ENCODE measurements around the gene GRK7.
"Not testable (repeated sequence)": the region's sequence is repeated elsewhere in the genome, so short reads cannot be mapped to it uniquely, and the experiment has no call there.

GRK7 gene

DNA sequence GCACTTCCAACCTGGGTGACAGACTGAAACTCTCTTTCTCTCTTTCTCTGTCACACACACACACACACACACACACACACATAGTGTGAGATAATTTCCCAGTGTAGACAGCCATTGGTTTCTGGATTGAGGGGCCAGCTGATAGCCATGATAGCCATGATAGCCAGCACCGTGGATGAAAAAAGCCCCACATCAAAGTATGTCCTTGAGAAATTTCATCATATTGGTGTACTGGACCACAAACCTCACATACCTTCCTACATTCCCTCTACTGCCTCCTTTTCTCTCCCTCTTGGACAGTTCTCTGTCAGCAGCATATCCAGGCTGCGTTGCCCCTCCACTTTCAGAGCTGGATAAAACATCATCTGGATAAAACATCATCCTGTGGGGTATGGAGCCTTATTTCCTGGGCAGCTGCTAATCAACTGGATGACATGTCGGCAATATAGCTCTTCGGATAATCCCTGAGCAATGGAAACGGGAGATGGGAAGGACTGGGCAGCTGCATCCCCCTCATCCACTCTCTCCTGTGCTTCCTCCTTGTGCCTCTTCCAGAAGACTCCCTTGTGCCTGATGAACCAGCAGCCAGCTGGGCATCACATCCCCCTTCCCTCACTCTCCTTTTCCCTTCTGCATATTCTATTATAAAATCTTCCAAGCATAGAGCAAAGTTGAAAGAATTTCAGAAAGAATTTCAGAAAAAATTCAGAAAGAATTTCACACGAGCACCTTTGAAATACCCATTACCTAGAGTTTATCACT, 39.3 kb downstream of the GRK7 start:
- H3K4me3 ChIP-seq (ENCODE audit: low read length, poor library complexity, severe bottlenecking): no peak overlapping the region
- no peak overlapping the region for H3K4me2 ChIP-seq (ENCODE audit: low read depth, low read length, poor library complexity, severe bottlenecking)
- H3K79me2 ChIP-seq (ENCODE audit: insufficient read depth, low read length): peaks cover 7% of the 10 kb centered on the region; the same call in 1 of the 2 replicates
- H3F3A ChIP-seq (ENCODE audit: low read depth): no peaks in the 10 kb centered on the region
- no peaks in the 10 kb centered on the region for H3K36me3 ChIP-seq (ENCODE audit: insufficient read depth, low read length)
- no peaks in the 10 kb centered on the region for H3K9me2 ChIP-seq (replicated peaks; ENCODE audit: low read depth, low read length)
- TF ChIP-seq EZH2phosphoT487 (IDR thresholded peaks at IDR 0.05; ENCODE audit: borderline replicate concordance): no peak
- TF ChIP-seq, protein P1, sequence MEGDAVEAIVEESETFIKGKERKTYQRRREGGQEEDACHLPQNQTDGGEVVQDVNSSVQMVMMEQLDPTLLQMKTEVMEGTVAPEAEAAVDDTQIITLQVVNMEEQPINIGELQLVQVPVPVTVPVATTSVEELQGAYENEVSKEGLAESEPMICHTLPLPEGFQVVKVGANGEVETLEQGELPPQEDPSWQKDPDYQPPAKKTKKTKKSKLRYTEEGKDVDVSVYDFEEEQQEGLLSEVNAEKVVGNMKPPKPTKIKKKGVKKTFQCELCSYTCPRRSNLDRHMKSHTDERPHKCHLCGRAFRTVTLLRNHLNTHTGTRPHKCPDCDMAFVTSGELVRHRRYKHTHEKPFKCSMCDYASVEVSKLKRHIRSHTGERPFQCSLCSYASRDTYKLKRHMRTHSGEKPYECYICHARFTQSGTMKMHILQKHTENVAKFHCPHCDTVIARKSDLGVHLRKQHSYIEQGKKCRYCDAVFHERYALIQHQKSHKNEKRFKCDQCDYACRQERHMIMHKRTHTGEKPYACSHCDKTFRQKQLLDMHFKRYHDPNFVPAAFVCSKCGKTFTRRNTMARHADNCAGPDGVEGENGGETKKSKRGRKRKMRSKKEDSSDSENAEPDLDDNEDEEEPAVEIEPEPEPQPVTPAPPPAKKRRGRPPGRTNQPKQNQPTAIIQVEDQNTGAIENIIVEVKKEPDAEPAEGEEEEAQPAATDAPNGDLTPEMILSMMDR (conservative IDR thresholded peaks at IDR 0.05; ENCODE audit: low read length): no peak
- no peaks in the 10 kb centered on the region for H3K27me3 ChIP-seq (ENCODE audit: insufficient read depth, low read length, poor library complexity, severe bottlenecking)
- no peak overlapping the region for H3K9ac ChIP-seq (ENCODE audit: low read depth, low read length, poor library complexity, severe bottlenecking)
- no peaks in the 10 kb centered on the region for H4K20me1 ChIP-seq (ENCODE audit: insufficient read depth, low read length, poor library complexity, severe bottlenecking)
- H3K4me1 ChIP-seq (ENCODE audit: insufficient read depth, low read length, poor library complexity, severe bottlenecking): peaks cover 16% of the 10 kb centered on the region
- H3K9me3 ChIP-seq (ENCODE audit: insufficient read depth, low read depth, low read length): no peaks in the 10 kb centered on the region
- no peak overlapping the region for H2AFZ ChIP-seq (ENCODE audit: low read length)

DNA sequence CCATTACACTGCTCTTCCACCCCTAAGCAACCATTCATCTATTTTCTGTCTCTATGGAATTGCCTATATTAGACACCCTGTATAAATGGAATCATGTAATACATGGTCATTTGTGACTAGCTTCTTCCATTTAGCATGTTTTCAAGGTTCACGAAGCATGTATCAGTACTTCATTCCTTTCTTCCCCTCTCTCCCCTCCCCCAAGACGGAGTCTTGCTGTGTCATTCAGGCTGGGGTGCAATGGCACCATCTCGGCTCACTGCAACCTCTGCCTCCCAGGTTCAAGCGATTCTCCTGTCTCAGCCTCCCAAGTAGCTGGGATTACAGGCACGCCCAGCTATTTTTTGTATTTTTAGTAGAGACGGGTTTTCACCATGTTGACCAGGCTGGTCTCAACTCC, 40.3 kb downstream of the GRK7 start:
- H3F3A ChIP-seq (ENCODE audit: low read depth); H2AFZ ChIP-seq (ENCODE audit: low read length); H3K27me3 ChIP-seq (ENCODE audit: insufficient read depth, low read length, poor library complexity, severe bottlenecking); H3K9ac ChIP-seq (ENCODE audit: low read depth, low read length, poor library complexity, severe bottlenecking); H3K9me2 ChIP-seq (replicated peaks; ENCODE audit: low read depth, low read length); H3K4me3 ChIP-seq (ENCODE audit: low read length, poor library complexity, severe bottlenecking); H3K4me2 ChIP-seq (ENCODE audit: low read depth, low read length, poor library complexity, severe bottlenecking); H3K36me3 ChIP-seq (ENCODE audit: insufficient read depth, low read length); H3K79me2 ChIP-seq (ENCODE audit: insufficient read depth, low read length); H3K9me3 ChIP-seq (ENCODE audit: insufficient read depth, low read depth, low read length); H3K4me1 ChIP-seq (ENCODE audit: insufficient read depth, low read length, poor library complexity, severe bottlenecking); H4K20me1 ChIP-seq (ENCODE audit: insufficient read depth, low read length, poor library complexity, severe bottlenecking): not testable (repeated sequence)

DNA sequence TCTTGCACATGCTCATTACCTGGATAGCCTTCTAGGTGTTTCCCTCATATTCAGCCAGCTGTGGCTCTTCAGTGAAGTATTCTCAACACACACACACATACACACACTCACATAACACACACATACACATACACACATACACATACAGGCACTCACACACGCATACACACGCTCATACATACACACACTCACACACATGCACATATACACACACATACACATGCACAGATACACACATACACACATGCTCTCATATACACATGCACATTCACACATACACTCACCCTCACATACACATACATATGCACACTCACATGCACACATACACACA, 41.2 kb downstream of the GRK7 start:
- H4K20me1 ChIP-seq (ENCODE audit: insufficient read depth, low read length, poor library complexity, severe bottlenecking): no peaks in the 10 kb centered on the region
- no peak overlapping the region for H3K9ac ChIP-seq (ENCODE audit: low read depth, low read length, poor library complexity, severe bottlenecking)
- H3K4me3 ChIP-seq (ENCODE audit: low read length, poor library complexity, severe bottlenecking): no peak overlapping the region
- H2AFZ ChIP-seq (ENCODE audit: low read length): no peak overlapping the region
- no peak for TF ChIP-seq EZH2phosphoT487 (IDR thresholded peaks at IDR 0.05; ENCODE audit: borderline replicate concordance)
- no peaks in the 10 kb centered on the region for H3K4me1 ChIP-seq (ENCODE audit: insufficient read depth, low read length, poor library complexity, severe bottlenecking)
- no peaks in the 10 kb centered on the region for H3K27me3 ChIP-seq (ENCODE audit: insufficient read depth, low read length, poor library complexity, severe bottlenecking)
- no peaks in the 10 kb centered on the region for H3K9me2 ChIP-seq (replicated peaks; ENCODE audit: low read depth, low read length)
- H3K36me3 ChIP-seq (ENCODE audit: insufficient read depth, low read length): no peaks in the 10 kb centered on the region
- no peak overlapping the region for H3K4me2 ChIP-seq (ENCODE audit: low read depth, low read length, poor library complexity, severe bottlenecking)
- H3K9me3 ChIP-seq (ENCODE audit: insufficient read depth, low read depth, low read length): no peaks in the 10 kb centered on the region
- no peaks in the 10 kb centered on the region for H3F3A ChIP-seq (ENCODE audit: low read depth)
- H3K79me2 ChIP-seq (ENCODE audit: insufficient read depth, low read length): no peaks in the 10 kb centered on the region

DNA sequence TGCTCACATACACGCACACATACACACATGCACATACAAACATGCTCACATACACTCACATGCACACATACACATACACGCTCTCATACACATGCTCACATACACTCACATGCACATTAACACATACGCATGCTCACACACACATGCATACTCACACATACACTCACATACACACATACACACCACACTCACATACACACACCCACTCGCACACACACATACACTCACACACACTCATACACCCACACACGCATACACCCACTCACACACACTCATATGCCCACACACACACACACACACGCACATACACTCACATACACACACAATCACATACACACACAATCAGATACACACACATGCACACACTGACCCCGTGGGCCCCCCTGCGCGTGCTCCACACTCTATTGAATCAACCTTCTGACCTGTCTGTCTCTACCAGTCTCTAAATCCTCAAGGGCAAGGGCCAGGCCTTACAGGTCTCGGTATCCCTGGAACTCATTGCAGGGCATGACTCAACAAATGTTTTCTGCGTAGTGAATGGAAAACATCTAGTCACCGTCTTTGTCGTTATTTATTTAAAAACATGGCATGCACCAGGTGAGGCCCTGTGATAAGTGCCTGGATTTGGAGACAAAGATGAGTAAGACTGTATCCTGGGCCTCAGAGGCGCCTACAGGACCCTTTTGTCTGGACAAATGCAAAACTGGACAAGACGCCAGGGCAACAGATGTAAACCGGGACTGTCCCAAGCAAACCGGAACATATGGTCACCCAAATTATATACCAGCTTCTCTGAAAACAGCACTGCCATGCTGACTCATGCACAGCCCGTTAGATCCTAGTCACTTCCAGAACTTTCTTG, 41.8 kb downstream of the GRK7 start:
- H3K4me2 ChIP-seq (ENCODE audit: low read depth, low read length, poor library complexity, severe bottlenecking): no peak overlapping the region
- no peak for TF ChIP-seq EZH2phosphoT487 (IDR thresholded peaks at IDR 0.05; ENCODE audit: borderline replicate concordance)
- TF ChIP-seq, protein P1 (conservative IDR thresholded peaks at IDR 0.05; ENCODE audit: low read length): no peak
- no peak overlapping the region for H3K9ac ChIP-seq (ENCODE audit: low read depth, low read length, poor library complexity, severe bottlenecking)
- H3K9me3 ChIP-seq (ENCODE audit: insufficient read depth, low read depth, low read length): no peaks in the 10 kb centered on the region
- H3K4me1 ChIP-seq (ENCODE audit: insufficient read depth, low read length, poor library complexity, severe bottlenecking): no peaks in the 10 kb centered on the region
- no peaks in the 10 kb centered on the region for H3F3A ChIP-seq (ENCODE audit: low read depth)
- H4K20me1 ChIP-seq (ENCODE audit: insufficient read depth, low read length, poor library complexity, severe bottlenecking): no peaks in the 10 kb centered on the region
- no peaks in the 10 kb centered on the region for H3K36me3 ChIP-seq (ENCODE audit: insufficient read depth, low read length)
- H3K79me2 ChIP-seq (ENCODE audit: insufficient read depth, low read length): no peaks in the 10 kb centered on the region
- no peaks in the 10 kb centered on the region for H3K9me2 ChIP-seq (replicated peaks; ENCODE audit: low read depth, low read length)
- no peak overlapping the region for H3K4me3 ChIP-seq (ENCODE audit: low read length, poor library complexity, severe bottlenecking)
- no peaks in the 10 kb centered on the region for H3K27me3 ChIP-seq (ENCODE audit: insufficient read depth, low read length, poor library complexity, severe bottlenecking)
- no peak overlapping the region for H2AFZ ChIP-seq (ENCODE audit: low read length)
